ENCODE measurements around the gene MTSS2.

DNA sequence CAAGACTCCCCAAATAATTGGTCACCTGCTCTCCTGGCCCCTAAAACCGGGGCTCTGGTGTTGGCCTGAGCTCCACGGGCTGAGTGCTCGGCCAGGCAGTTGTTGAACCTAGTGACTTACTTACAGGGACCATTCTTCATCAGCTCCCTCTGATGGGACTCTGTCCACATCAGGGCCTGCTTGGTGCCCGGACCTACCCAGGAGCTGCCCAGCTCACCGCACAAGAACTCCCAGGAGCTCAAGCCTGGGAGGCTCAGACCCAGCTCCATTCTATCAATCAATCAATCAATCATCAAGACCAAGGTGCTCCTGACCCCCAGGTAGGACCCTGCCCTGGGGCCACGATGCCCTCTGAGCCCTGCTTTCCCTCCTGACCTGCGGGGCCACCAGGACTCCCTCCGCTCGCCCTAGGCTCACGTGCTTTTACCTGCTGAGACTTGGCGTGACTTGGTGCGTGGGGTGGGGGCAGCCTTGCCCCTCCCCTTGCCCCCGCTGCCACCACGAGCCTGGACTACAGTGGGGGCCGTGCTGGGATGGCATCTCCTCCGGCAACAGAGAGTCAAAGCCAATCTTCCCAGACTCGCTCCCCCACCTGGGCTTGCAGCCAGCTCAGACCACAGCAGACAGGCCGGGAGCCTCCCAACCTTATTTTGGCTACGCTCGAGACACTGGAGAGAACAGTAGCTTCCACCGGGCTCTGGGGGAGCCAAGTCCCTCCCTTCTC is 23.8 kb downstream of the MTSS2 start:
- TF ChIP-seq, protein P1, sequence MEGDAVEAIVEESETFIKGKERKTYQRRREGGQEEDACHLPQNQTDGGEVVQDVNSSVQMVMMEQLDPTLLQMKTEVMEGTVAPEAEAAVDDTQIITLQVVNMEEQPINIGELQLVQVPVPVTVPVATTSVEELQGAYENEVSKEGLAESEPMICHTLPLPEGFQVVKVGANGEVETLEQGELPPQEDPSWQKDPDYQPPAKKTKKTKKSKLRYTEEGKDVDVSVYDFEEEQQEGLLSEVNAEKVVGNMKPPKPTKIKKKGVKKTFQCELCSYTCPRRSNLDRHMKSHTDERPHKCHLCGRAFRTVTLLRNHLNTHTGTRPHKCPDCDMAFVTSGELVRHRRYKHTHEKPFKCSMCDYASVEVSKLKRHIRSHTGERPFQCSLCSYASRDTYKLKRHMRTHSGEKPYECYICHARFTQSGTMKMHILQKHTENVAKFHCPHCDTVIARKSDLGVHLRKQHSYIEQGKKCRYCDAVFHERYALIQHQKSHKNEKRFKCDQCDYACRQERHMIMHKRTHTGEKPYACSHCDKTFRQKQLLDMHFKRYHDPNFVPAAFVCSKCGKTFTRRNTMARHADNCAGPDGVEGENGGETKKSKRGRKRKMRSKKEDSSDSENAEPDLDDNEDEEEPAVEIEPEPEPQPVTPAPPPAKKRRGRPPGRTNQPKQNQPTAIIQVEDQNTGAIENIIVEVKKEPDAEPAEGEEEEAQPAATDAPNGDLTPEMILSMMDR (IDR thresholded peaks at IDR 0.05; ENCODE audit: low read depth, low read length): no peak
- TF ChIP-seq EZH2phosphoT487 (IDR thresholded peaks at IDR 0.05; ENCODE audit: low read depth): no peak

All from OCI-LY3 (cell line).